ENCODE data around the gene TNFRSF13B.
"Not testable (repeated sequence)": the region's sequence is repeated elsewhere in the genome, so short reads cannot be mapped to it uniquely, and the experiment has no call there.

TNFRSF13B gene

GRCh38 chr17:16906680-16907079 lies 65.2 kb downstream of the TNFRSF13B start:
- DNase-seq = no peak

GRCh38 chr17:16905593-16906191 lies 66.2 kb downstream of the TNFRSF13B start:
- no peak for DNase-seq

GRCh38 chr17:16903070-16903469 lies 68.8 kb downstream of the TNFRSF13B start:
- DNase-seq = not testable (repeated sequence)

GRCh38 chr17:16900288-16900882 lies 71.5 kb downstream of the TNFRSF13B start:
- no peak for DNase-seq

- not testable (repeated sequence) for DNase-seq
These were observed 74.6 kb downstream of the TNFRSF13B start for GRCh38 chr17:16897211-16897896.

- not testable (repeated sequence) for DNase-seq
These were observed 75.7 kb downstream of the TNFRSF13B start for GRCh38 chr17:16896235-16896634.

GRCh38 chr17:16893527-16893926 lies 78.4 kb downstream of the TNFRSF13B start:
- not testable (repeated sequence) for DNase-seq

- DNase-seq = not testable (repeated sequence)
These were observed 79.0 kb downstream of the TNFRSF13B start for GRCh38 chr17:16892876-16893454.

GRCh38 chr17:16889088-16889465 lies 82.8 kb downstream of the TNFRSF13B start:
- no peak for DNase-seq
